GM12878 (cell line): ENCODE data around the gene EPHA4. TPM values are rescaled to one million over a fixed set of nuclear protein-coding genes. Genes with fewer than 3 reads are reported as not detected.

Experiments
- ATAC-seq: fragments of 200-7000 bp; cut with Tn5 transposase; 3 replicates; pipeline ENCODE4 v1.9.1; 2020; ENCODE audit warnings: mild to moderate bottlenecking, moderate library complexity
- BruUV-seq: library from RNA; stranded (reverse); fragments of 400-500 nt; replicated peaks from 2 replicates; lab custom pipeline; 2021; lab: Mats Ljungman, UMichigan
- CTCF ChIA-PET: fragments of 300-600 bp; sonication (Branson Sonifier 250); formaldehyde crosslinking; extraction: SDS; loops from one replicate; lab custom pipeline; 2021; ENCODE audit warnings: inconsistent platforms; lab: Yijun Ruan, JAX
- POLR2A ChIA-PET: fragments of 350-600 bp; formaldehyde crosslinking; extraction: SDS; loops from one replicate; lab custom pipeline; 2021; ENCODE audit warnings: inconsistent platforms; lab: Charles Lee
- RAD21 ChIA-PET: fragments of 300-600 bp; sonication (Branson Sonifier 250); formaldehyde crosslinking; loops from one replicate; lab custom pipeline; 2023; ENCODE audit warnings: antibody characterized with exemption; ENCODE audit not compliant: unreplicated experiment; lab: Charles Lee
- SMC1A ChIA-PET: fragments of 300-600 bp; sonication (Branson Sonifier 250); formaldehyde crosslinking; loops from one replicate; lab custom pipeline; 2023; ENCODE audit not compliant: unreplicated experiment, uncharacterized antibody; lab: Charles Lee
- DNase-seq: peaks from one replicate; pipeline ENCODE4 v3.0.0-alpha.2; 2011; ENCODE audit warnings: low read depth, low spot score
- FAIRE-seq: peaks from 3 replicates; lab custom pipeline; 2011; peaks lifted over from hg19 to GRCh38; lab: Jason Lieb, UNC
- H2AFZ ChIP-seq: 2 replicates; pipeline ENCODE4 v1.6.0; 2011; ENCODE audit warnings: low read depth, low read length, control low read depth; ENCODE audit not compliant: control insufficient read depth
- H3K27ac ChIP-seq: 2 replicates; pipeline ENCODE4 v1.5.1; 2011; ENCODE audit warnings: control low read depth; ENCODE audit not compliant: control insufficient read depth, insufficient read depth
- H3K27me3 ChIP-seq, 2 experiments: replicated peaks in 1 of 2; 2 replicates each; pipeline versions ENCODE4 v1.6.0 to v1.6.1; 2011; ENCODE audit warnings: low read length in 1 of 2; ENCODE audit not compliant: control insufficient read depth in 2 of 2, insufficient read depth in 2 of 2
- H3K36me3 ChIP-seq, 2 experiments: 2 replicates each; pipeline ENCODE4 v1.5.1; 2011; ENCODE audit warnings: low read length in 1 of 2; ENCODE audit not compliant: control insufficient read depth in 2 of 2, insufficient read depth in 2 of 2
- H3K4me1 ChIP-seq: 2 replicates; pipeline ENCODE4 v1.6.1; 2011; ENCODE audit warnings: mild to moderate bottlenecking, low read length, moderate library complexity, mixed read lengths; ENCODE audit not compliant: control insufficient read depth, insufficient read depth
- H3K4me2 ChIP-seq: 2 replicates; pipeline ENCODE4 v1.6.0; 2011; ENCODE audit warnings: control low read depth; ENCODE audit not compliant: control insufficient read depth, insufficient read depth
- H3K4me3 ChIP-seq: fragments of 200-600 bp; sonication (generic); 2 replicates; pipeline ENCODE4 v1.5.1; 2016
- H3K79me2 ChIP-seq: 2 replicates; pipeline ENCODE4 v1.6.0; 2011; ENCODE audit warnings: low read length; ENCODE audit not compliant: control insufficient read depth, insufficient read depth
- H3K9ac ChIP-seq: 2 replicates; pipeline ENCODE4 v1.8.0; 2011; ENCODE audit warnings: low read length, control low read depth, mixed read lengths; ENCODE audit not compliant: control insufficient read depth, insufficient read depth
- H3K9me3 ChIP-seq: replicated peaks from 3 replicates; pipeline ENCODE4 v1.5.1; 2011; ENCODE audit warnings: mild to moderate bottlenecking, low read length; ENCODE audit not compliant: control insufficient read depth, insufficient read depth
- H4K20me1 ChIP-seq: 2 replicates; pipeline ENCODE4 v1.6.0; 2011; ENCODE audit not compliant: control insufficient read depth, insufficient read depth
- BRCA1 ChIP-seq: IDR thresholded peaks from 2 replicates; pipeline ENCODE4 v1.6.1; 2011; ENCODE audit warnings: low read depth, low read length, improper control_type of control experiment
- NFIC ChIP-seq: IDR thresholded peaks from 2 replicates; pipeline ENCODE4 v1.6.1; 2012; ENCODE audit warnings: low read depth, mild to moderate bottlenecking, inconsistent platforms, low read length, moderate library complexity
- PAX5 ChIP-seq: IDR thresholded peaks from 2 replicates; pipeline ENCODE4 v1.6.1; 2011; ENCODE audit warnings: low read depth, low read length, borderline replicate concordance
- POLR2AphosphoS2 ChIP-seq: IDR thresholded peaks from 2 replicates; pipeline ENCODE4 v1.6.1; 2011; ENCODE audit warnings: low read depth, mild to moderate bottlenecking, low read length, improper control_type of control experiment, moderate library complexity
- RUNX3 ChIP-seq: IDR thresholded peaks from 2 replicates; pipeline ENCODE4 v1.6.1; 2012; ENCODE audit warnings: low read length, inconsistent platforms
- WGBS: methylation state at CpG from one replicate; pipeline ENCODE4 v1.1.6; 2016; ENCODE audit warnings: low lambda C conversion rate; ENCODE audit not compliant: insufficient replicate concordance, insufficient coverage; ENCODE audit errors: missing lambda C conversion rate; 5-methylcytosine and 5-hydroxymethylcytosine counted together
- in situ Hi-C: fragments of 300-500 bp; cut with MboI; formaldehyde crosslinking; loops from 9 replicates; pipeline ENCODE4 v1.14.3; 2018; ENCODE audit warnings: mixed read lengths
- intact Hi-C: fragments of 100-400 bp; cut with micrococcal nuclease; formaldehyde crosslinking; loops from one replicate; pipeline ENCODE4 v1.14.2; 2022; ENCODE audit not compliant: unreplicated experiment
- polyA plus RNA-seq, 11 experiments: library from polyadenylated mRNA; depleted of rRNA in 4 of 11; unstranded in 6 of 11; stranded (reverse) in 5 of 11; fragments of >200 nt; fragmentation: Nextera tagmentation in 4 of 11; fragmentation: Illumina TruSeq in 1 of 11; extraction: Ambion mirVana in 4 of 11; extraction: Trizol in 1 of 11; gene quantifications; 1 replicate in 1 of 11; 2 replicates in 10 of 11; pipeline versions ENCODE4 v1.2.1 to v1.2.3, GENCODE V29; 2011 to 2016; ENCODE audit warnings: inconsistent platforms in 2 of 11, missing spikeins in 2 of 11, low read depth in 1 of 11
- total RNA-seq, 4 experiments: library from RNA; depleted of rRNA in 3 of 4; stranded (reverse); fragments of >200 nt in 3 of 4; fragmentation: Illumina TruSeq in 1 of 4; extraction: Trizol in 1 of 4; gene quantifications; 2 replicates each; pipeline versions ENCODE4 v1.2.1 to v1.2.3, GENCODE V29; 2013 to 2021
- TF ChIP-seq, protein P1 (sequence below): fragments of 450-650 bp; conservative IDR thresholded peaks from 2 replicates; pipeline ENCODE4 v1.6.1; 2017; ENCODE audit warnings: mild to moderate bottlenecking, moderate library complexity
- TF ChIP-seq, protein P2 (sequence below): fragments of 450-650 bp; IDR thresholded peaks from 2 replicates; pipeline ENCODE4 v1.6.1; 2017; ENCODE audit warnings: mild to moderate bottlenecking, moderate library complexity
- TF ChIP-seq, protein P3 (sequence below): IDR thresholded peaks from 2 replicates; pipeline ENCODE4 v1.6.1; 2012; ENCODE audit warnings: low read length, inconsistent platforms

Gene EPHA4
- total and polyA plus RNA-seq, 10 of the 15 experiments (the other 5 are each of a cell fraction or from before 2014, with no cell fraction given): 0.06 to 1.5 (median 0.33) TPM; not detected in 1

DNA sequence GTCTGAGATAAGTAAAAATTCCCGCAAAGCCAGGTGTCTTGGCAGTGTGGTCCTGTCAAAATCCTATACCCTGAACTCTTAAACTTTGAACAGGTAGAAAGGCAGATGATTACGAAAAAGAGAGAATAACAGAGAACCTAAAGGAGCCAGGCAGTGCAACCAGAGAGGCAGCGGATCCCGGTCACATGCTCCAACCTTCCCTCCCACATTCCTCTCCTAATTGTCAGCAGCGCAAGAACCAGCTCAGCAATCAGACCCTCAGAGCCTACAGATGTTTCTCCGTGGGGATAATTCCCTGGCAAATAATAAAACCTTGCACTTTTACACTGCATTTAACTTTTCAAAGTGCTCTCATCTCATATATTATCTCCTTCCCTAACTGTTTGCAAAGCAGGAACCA lies 124.8 kb downstream of the EPHA4 start:
- SMC1A ChIA-PET: no interaction called here
- TF ChIP-seq NFIC: no peak
- TF ChIP-seq, protein P1, sequence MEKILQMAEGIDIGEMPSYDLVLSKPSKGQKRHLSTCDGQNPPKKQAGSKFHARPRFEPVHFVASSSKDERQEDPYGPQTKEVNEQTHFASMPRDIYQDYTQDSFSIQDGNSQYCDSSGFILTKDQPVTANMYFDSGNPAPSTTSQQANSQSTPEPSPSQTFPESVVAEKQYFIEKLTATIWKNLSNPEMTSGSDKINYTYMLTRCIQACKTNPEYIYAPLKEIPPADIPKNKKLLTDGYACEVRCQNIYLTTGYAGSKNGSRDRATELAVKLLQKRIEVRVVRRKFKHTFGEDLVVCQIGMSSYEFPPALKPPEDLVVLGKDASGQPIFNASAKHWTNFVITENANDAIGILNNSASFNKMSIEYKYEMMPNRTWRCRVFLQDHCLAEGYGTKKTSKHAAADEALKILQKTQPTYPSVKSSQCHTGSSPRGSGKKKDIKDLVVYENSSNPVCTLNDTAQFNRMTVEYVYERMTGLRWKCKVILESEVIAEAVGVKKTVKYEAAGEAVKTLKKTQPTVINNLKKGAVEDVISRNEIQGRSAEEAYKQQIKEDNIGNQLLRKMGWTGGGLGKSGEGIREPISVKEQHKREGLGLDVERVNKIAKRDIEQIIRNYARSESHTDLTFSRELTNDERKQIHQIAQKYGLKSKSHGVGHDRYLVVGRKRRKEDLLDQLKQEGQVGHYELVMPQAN: no peak

DNA sequence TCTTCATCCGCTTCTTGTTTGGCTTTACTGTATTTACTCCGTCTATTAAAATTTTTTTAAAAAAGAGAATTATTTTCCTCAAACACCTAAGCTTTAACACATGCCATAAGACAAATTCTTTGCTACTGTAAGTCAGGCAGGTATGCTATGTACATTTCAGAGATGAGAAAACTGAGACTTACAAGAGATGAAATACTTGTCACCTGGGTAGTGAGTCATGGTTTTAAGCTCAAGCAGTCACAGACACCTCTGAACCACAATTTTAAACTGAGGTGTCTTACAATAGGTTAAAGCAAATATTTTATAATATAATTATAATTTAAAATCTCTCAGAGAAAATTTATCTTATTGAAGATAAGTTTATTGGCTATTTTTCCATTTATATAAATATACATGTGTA lies 126.0 kb downstream of the EPHA4 start:
- Histone ChIP-seq H3K4me2 (no peak overlapping the region), H3K36me3 (no peaks in the 10 kb centered on the region), H3K9ac (no peak overlapping the region), H4K20me1 (no peaks in the 10 kb centered on the region), H2AFZ (no peak overlapping the region), H3K79me2 (no peaks in the 10 kb centered on the region), H3K4me3 (no peak overlapping the region), H3K27me3 (no peaks in the 10 kb centered on the region), H3K27ac (no peak overlapping the region), H3K9me3 (no peaks in the 10 kb centered on the region), H3K4me1 (no peaks in the 10 kb centered on the region)
- CTCF ChIA-PET: interaction anchor here (0.6 kb wide), 1 partner anchor 1756 kb away, joined by 4 read pairs; no protein-coding TSS in a partner anchor
- ATAC-seq (no peak), FAIRE-seq (no peak), DNase-seq (no peak)
- 87% methylated on average over 2 of the region's 2 CpGs for WGBS
- POLR2A ChIA-PET: no interaction called here
- SMC1A ChIA-PET: interaction anchor here (0.8 to 1.3 kb wide), 2 partner anchors 11 to 85 kb away, joined by 3 read pairs; no protein-coding TSS in a partner anchor
- no TSS peak for BruUV-seq
- in situ Hi-C loops: no loop called here
- intact Hi-C loops: no loop called here
- RAD21 ChIA-PET: no interaction called here
- TF ChIP-seq BRCA1 (no peak), RUNX3 (no peak), POLR2AphosphoS2 (no peak), PAX5 (no peak)
- TF ChIP-seq, protein P2, sequence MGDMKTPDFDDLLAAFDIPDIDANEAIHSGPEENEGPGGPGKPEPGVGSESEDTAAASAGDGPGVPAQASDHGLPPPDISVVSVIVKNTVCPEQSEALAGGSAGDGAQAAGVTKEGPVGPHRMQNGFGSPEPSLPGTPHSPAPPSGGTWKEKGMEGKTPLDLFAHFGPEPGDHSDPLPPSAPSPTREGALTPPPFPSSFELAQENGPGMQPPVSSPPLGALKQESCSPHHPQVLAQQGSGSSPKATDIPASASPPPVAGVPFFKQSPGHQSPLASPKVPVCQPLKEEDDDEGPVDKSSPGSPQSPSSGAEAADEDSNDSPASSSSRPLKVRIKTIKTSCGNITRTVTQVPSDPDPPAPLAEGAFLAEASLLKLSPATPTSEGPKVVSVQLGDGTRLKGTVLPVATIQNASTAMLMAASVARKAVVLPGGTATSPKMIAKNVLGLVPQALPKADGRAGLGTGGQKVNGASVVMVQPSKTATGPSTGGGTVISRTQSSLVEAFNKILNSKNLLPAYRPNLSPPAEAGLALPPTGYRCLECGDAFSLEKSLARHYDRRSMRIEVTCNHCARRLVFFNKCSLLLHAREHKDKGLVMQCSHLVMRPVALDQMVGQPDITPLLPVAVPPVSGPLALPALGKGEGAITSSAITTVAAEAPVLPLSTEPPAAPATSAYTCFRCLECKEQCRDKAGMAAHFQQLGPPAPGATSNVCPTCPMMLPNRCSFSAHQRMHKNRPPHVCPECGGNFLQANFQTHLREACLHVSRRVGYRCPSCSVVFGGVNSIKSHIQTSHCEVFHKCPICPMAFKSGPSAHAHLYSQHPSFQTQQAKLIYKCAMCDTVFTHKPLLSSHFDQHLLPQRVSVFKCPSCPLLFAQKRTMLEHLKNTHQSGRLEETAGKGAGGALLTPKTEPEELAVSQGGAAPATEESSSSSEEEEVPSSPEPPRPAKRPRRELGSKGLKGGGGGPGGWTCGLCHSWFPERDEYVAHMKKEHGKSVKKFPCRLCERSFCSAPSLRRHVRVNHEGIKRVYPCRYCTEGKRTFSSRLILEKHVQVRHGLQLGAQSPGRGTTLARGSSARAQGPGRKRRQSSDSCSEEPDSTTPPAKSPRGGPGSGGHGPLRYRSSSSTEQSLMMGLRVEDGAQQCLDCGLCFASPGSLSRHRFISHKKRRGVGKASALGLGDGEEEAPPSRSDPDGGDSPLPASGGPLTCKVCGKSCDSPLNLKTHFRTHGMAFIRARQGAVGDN: no peak
- TF ChIP-seq, protein P3, sequence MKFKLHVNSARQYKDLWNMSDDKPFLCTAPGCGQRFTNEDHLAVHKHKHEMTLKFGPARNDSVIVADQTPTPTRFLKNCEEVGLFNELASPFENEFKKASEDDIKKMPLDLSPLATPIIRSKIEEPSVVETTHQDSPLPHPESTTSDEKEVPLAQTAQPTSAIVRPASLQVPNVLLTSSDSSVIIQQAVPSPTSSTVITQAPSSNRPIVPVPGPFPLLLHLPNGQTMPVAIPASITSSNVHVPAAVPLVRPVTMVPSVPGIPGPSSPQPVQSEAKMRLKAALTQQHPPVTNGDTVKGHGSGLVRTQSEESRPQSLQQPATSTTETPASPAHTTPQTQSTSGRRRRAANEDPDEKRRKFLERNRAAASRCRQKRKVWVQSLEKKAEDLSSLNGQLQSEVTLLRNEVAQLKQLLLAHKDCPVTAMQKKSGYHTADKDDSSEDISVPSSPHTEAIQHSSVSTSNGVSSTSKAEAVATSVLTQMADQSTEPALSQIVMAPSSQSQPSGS: no peak

More for the DNA sequence above, 124.8 kb downstream of the EPHA4 start:
- WGBS: 63% methylated on average over 6 of the region's 6 CpGs
- Histone ChIP-seq H3K9me3 (no peaks in the 10 kb centered on the region), H3K4me2 (no peak overlapping the region), H3K36me3 (no peaks in the 10 kb centered on the region), H4K20me1 (no peaks in the 10 kb centered on the region), H3K79me2 (no peaks in the 10 kb centered on the region), H3K4me3 (no peak overlapping the region), H3K27me3 (no peaks in the 10 kb centered on the region), H2AFZ (no peak overlapping the region), H3K4me1 (no peaks in the 10 kb centered on the region), H3K27ac (no peak overlapping the region), H3K9ac (no peak overlapping the region)
- ChIA-PET CTCF (interaction anchor here (1.4 kb wide), 1 partner anchor 9 kb away, joined by 5 read pairs; no protein-coding TSS in a partner anchor), RAD21 (no interaction called here), POLR2A (no interaction called here)
- intact Hi-C loops: no loop called here
- in situ Hi-C loops: no loop called here
- DNase-seq (no peak), FAIRE-seq (no peak), ATAC-seq (no peak)
- BruUV-seq: no TSS peak
